ENCODE measurements around the gene TMEM125.

TMEM125 gene

DNA sequence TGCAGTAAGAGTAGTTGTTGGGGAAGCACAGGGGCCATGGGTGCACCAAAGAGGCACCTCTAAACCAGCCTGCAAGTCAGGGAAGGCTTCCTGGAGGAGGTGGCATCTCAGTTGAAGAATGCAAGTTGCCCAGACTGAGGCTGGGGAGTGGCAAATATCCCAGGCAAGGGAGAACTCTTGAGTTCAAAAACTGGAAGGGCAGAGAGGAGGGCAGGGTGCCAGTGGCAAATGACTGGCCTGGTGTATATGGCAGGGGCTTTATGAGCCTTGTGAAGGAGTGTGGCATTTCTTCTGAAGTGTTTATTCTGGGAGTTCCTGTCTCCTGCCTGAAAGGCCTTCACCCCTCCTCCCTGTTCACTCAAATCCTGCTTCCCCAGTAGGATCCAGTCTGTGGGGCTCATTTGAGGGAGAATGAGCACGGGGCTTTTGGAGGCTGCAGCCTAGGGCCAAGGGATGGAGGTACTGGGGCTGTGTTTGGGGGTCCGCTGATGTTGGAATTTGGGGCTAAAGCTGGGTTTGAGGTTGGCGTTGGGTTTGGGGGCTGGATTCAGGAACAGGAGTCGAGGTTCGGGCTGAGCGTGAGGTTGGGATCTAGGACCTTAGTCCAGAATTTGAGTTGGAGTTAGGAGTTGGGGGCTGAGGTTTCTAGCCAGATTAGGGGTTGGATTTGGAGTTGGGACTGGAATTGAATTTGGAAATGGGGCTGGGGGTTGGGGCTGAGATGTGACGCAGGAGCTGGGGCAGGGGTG, at the start of gene TMEM125:
TSS of gene TMEM125 (plus strand) at position 357 of the 749 bp plus-strand sequence. CDS start 2,740 bp downstream, outside the sequence.
- no peak for DNase-seq

DNA sequence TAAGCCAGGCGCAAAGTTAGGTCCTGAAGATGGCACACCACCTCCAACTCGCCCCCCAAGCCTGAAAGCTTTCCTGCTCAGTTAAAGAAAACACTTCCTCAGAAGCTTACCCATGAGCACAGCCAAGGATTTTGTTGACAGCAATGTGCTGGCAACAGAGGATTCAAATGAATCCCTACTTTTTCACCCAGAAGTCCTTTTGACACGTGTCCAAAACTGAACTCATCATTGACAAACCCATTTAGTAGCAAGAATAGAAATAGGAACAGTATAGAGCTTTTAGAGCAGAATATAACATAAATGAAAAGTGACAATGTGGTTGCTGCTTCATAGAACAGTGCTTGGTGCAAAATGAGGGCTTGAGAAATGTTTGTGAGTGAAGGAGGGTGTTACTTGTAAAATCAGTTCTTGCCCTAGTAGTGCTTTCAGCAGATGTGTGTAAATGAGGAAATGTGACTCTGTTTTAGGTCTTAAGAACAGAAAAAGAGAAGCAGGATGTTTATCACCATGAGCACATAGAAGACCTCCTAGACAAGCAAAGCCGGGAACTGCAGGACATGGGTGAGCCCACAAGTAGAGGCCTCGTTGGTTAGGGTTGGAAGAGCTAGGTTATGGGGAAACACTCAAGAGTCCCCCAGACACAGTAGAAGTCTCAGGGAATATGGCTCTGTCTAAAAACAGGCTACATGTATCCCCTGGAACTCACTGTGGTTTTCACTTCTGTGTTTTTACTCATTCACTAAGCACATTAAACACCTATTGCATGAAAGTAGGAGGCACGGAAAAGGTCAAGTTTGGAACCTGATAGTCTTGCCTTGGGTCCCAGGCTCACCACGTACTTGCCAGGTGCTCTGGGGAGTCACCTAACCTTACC, 48.6 kb upstream of the TMEM125 start:
- no peak for DNase-seq

DNA sequence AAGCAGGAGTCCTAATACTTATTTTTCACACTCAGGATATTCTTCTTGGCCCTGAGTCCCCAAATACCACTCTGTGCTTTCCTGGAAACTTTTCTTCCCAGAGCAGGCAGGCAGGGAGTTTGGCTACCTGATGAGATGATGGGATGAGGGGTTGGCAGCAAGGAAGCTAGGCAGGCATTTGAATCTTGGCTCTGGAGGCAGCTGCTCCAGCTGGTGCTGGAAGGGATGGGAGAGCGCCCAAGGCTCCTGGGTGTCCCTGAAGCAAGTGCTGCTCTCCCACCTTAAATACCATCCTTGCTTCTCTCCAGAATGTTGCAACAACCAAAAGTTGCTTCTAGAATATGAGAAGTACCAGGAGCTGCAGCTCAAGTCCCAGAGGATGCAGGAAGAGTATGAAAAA, 48.0 kb upstream of the TMEM125 start:
- no peak for DNase-seq

DNA sequence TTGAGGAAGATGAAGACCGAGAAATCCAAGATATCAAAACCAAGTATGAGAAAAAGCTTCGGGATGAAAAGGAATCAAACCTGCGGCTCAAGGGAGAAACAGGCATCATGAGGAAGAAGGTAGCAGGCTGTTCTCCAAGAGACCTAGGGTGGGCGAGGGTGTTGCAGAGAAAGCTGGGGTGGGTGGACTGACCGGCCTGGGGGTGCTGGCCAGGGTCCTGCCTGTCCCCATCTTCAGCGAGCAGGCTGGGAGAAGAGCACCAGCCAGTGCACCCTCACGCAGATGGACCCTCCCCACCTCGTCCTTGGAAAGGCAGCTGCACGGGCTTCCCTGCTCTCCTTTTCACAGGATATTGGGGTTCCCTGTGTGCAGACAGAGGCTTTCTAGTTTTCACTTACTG, 46.9 kb upstream of the TMEM125 start:
- DNase-seq: no peak

DNA sequence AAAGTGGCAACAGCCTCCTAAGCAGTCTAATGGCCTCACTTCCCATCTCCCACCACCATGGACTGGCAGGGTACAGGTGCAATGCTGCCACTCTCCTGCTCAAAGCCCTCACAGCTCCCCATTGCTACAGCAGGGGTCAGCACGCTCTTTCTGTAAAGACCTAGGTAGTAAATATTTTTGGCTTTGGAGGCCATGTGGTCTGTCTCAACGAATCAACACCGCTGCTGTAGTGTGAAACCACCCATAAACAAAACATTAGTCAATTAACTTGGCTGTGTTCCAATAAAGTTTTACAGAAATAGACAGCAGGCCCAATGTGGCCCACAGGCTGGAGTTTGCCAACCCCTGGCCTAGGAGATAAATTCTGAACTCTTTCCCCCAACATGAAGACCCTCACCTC, 44.6 kb upstream of the TMEM125 start:
- DNase-seq: no peak

DNA sequence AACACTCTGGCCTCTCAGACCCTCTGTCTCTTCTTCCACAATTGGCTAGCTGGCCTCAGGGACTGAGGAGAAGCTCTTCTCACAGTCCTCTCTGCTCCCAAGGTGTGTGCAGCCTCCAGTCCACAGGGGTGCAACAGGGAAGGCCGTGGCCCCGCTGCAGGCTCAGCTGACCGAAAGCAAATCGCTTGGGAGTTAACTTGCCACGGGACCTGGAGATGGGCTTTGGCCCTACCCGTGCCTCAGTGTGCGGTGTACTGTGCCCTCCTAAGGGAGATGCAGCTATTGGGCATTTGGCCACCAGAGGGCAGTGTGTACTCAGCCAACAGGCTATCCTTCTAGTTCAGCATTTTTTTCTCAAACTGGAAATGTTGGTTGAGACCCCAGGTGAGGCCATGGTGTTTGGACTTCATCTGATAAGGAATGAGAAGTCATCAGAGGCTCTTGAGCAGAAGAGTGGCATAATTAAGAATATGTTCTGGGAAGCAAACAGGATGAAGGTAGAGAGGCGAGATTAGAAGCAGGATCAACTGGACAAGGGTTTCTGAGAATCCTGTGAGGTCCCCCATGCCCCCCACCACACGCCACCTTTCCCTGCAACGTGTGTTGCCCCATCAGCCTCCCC, 42.5 kb upstream of the TMEM125 start:
- peak; percentile 56 to 78 for DNase-seq

DNA sequence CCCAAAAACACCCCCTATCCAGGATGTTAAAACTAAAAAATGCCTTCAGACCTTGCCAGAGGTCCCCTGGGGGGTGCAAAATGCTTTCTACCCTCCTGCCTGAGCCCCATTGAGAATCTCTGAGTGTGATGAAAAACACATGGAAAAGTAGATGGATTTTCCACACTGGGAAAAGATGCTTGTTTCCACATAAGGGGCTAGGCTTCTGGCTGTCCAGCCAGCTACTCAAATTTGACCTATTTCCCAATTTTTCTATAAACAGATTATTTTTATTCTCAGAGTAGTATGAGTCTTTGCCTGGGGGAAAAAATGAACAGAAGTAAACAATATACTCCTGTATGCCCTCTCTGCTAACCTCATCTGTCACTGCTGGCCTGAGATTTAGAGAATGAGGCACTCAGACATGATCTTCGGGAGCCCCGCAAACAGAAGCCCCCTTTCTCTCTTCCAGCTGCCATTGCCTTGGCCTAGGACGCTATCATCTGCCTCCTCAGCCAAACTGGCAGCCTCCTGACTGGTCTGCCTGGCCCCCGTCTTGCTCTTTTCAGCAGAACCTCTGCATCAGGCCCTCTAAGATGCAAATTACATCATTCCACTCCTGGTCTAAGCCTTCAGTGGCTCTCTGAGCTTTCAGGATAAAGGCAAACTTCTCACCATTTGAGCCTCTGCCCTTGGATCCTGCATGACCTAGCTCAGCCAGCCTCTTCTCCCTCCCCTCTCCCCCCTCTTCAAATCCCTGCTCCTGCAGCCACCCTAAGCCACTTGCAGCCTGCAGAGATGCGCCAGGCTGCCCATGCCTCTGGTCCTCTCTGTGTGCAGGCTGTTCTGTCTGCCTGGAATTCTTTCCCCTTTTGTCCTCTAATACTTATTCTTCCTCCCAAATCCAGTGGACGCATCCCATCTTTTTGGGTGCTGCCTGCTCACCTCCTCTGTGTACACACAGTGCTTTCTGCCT, 39.7 kb upstream of the TMEM125 start:
- DNase-seq: no peak

DNA sequence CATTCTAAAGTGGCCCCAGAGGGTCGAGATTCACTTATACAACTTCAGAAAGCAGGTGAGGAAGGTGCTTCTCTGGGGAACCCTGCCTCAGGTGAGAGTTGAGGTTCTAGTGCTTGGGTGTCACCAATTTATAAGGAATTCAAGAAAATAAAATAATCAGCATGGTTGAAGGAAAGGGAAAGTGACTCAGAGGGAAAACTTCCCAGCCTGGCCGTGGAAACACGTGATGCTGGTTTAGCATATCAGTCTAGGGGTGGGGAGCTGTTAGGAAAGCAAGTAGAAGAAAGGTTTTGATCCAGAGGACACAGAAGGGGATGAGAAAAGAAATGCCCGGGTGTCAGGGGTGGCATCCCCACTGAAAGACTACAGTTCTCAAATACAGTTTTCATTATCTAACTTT, 37.7 kb upstream of the TMEM125 start:
- DNase-seq: no peak

DNA sequence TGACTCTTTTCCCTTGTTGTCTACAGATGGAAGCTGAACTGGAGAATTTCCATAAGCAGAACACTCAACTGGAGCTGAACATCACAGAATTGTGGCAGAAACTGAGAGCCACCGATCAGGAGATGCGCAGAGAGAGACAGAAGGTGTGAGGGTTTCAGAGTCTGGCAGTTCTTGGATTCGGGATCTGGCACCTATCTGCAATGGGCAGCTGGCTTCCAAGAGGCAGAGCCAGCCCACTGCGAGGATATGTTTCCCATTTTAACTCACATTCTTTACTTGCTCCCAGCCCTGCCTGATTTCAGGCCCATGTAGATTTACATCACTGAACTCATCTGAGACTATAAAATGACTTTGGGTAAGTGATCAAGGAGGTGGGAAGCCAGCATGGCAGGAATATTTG, 37.3 kb upstream of the TMEM125 start:
- DNase-seq: peak in 1 of 2 experiments; percentile 39

DNA sequence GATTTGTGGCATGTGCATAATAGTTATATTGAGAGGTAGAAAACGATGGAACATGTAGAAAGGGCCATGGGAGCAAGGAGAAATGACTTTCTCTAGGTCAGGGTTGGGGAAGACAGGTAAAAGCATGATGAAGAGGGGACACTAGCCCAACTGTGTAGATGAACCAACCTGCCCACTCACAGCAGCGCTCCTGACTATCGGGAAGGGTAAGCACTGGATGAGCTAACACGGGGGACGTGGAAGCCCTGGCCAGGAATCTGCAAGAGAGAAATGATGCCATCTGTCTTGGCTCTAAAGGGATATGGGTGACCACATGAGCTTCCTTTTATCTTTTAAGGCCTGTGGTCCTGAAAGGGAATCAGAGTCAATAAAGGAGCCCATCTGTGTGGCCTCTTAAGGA, 36.2 kb upstream of the TMEM125 start:
- DNase-seq: no peak

DNA sequence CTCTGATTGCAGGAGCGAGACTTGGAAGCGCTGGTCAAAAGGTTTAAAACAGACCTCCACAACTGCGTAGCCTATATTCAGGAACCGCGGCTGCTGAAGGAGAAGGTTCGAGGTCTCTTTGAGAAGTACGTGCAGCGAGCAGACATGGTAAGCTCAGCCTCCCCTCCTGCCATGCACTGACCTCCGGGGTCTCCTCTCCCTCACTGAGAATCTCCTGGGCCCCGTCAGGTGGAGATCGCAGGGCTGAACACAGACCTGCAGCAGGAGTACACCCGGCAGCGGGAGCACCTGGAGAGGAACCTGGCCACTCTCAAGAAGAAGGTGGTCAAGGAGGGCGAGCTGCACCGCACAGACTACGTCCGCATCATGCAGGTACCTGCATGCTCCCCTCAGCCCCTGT, 35.5 kb upstream of the TMEM125 start:
- DNase-seq: no peak

DNA sequence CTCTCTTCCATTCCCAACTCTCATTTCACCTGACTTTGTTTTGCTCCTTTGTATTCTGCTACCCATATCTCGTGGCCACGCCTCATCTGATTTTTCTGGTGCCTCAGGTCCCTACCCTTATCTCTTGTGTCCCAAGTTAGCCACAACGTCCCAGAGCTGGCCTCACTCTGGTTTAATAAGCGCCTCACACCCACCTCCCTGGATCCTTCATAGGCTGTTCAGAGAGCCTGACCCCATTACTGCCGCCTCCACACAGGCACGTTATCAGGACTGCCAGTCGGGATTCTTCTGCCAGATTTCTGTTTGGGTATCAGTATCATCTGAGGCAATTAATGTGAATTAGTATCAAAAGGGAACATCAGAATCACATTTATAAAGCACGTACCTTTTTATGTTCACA, 34.7 kb upstream of the TMEM125 start:
- DNase-seq: no peak

DNA sequence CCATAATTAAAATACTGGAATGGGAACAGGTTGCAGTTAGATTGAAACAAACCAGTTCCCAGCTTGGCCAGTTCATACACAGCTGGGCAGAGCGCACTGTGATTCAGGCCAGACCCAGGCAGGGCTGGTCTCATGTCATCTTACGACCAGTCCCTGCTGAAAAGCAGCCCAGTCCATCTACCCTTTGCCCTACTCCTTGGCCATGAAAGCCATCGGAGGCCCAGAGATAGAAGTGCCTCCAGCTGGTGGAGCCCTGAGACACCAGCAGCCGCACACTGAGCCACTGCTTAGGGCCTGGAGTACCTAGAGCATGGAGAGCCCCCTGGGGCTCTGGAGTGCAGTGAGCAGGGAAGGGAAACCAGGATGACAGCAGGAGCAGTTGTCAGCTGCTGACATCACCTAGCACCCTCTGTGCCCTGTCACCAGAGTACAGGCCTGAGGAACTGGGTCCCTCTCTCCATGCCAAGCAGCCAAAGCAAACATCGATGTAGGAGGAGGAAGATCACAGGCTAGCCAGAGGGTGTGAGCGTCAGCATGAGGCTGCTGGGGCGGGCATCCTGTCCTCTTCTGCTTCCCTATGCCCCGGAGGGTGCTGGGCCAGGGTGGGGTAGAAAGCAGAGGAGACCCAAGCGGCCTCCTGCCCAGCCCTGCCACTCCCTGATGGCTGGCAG, 34.2 kb upstream of the TMEM125 start:
- no peak for DNase-seq

DNA sequence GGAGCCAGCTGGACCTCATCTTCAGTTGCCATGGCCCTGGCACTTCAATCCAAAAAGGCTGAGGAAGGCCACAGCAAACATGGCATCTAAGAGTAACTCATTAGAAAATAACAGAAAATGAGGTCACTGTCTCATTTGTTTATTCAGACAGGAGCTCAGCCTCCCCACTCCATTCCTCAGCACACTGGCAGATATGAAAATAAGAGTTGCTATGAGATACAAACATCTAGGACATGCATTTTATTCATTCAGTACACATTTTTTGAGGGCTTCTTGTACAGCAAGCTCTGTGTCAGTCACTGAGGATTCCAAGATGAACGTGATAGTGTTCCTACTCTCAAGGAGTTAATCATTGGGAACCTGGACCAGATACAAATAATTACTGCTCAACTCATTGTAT, 32.7 kb upstream of the TMEM125 start:
- no peak for DNase-seq

DNA sequence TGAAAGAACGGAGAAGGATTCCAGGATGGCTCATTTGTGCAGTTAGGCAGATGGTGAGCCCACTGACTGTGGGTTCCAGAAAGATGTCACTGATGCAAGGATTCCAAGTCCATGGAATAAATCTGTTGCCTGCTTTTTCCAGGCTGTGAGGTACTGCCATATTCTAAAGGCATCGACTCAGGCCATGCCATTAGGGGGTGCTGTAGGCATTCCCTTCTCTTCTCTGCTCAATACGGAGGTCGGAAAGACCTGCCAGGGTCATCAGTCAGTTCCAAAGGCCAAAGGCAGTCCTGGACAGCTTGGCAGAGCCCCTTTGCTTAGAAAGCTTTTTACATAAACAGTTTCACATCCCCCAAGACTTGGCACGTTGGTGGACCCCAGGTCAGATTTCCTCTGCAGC, 31.7 kb upstream of the TMEM125 start:
- peak in 1 of 2 experiments; percentile 48 for DNase-seq

DNA sequence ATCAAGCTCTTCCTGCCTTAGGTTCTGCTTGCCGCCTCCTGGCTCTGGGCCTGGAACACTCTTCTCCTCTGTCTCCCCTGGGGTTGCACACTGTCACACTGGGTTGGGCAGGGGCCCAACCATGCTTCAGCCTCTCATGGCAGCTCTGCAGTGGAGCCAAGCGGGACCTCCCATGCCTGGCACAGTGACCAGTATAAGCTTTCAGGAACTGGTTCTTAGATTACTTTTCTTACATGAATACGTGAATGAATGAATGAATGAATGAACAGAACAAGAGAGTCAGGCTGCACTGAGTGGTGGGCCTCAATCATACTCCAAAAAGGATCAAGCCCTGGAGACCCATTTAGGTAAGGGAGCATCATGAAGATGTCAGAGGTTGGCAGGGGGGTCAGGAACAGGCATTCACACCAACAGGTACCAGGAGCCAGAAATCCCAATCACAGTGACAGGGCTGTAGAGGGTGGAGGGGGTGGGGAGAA, 30.8 kb upstream of the TMEM125 start:
- no peak for DNase-seq

DNA sequence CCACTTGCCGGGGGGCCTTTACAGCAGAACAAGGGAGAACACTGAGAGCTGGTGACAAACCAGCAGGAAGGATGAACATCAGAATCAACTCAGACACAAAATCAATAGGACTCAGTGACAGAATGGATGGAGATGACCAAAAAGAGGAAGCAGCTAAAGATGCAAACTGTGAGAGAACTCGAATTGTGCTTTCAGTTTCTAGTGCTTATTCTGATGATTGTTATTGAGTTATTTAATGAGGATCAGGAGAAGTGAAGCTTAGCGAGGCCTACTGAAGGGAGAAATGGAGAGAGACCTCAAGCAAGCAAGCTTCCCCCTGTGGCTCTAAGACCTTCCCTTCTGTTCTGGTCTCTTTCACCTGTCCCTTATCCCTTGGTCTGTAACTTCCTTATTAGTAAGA, 30.3 kb upstream of the TMEM125 start:
- DNase-seq: no peak

DNA sequence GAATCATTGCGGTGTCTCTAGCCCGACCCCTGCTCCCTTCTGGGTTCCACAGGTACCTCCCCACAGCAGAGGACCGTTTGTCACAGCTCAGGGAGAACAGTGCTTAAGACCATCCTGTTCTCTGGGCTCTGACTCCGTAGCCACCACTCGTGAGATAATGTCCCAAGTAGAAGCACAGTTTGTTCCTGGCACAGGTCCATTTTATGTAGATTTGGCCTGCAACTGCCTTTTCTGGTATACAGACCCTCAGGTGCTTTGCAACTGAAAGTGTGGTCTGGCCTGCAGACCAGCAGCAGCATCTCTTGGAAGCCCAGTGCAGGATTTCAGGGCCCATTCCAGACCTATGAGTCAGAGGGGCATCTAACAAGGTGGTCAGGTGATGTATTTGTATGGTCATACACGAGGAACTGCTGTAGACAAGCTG, 28.4 kb upstream of the TMEM125 start:
- DNase-seq: no peak

DNA sequence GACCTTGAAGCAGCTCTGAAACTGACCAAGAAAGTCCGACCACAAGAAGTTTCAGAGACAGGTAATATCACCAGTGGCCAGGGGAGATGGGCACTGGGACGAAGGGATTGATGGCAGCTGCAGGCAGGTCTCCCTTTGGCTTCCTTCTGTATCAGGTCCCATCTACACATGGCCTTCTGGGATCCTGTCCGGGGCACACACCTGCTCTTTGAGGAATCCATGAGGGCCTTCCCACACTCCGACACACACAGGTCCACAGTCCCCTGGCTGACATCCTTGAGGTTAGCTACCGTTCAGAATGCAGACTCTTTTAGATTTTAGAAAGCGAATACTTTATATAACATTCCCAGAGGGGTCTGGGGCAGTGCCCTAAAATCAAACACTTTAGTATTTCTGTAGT, 26.5 kb upstream of the TMEM125 start:
- no peak for DNase-seq

DNA sequence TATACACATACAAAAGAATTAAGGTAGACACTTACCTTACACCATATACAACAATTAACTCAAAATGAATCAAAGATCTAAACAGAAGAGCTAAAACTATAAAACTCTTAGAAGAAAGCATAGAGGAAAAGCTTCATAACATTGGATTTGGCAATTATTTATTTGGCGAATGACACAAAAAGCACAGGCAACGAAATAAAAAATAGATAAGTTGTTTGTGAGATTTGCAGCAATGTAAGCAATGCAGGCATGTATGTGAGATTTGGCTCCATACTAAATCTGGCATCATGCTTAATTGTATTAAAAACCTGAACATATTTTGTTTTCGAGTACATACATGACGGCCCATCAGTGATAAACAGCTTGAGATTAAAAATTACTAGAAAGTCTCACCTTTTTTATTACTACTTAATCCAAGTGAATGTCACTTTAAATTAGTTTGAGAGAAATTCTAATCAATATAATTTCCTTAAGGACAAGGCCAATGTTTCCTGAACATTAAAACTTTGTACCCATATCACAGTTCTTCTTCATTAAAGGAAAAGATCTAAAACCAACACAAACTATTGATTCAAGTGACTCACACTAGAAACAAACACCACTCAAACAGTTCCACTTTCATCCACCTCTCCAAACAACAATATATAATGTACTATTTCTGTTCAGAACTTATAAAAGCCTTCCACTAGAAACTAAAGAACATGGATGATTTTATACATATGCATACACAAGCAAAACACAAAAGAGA, 23.1 kb upstream of the TMEM125 start:
- DNase-seq: no peak
